Endometrium (tissue), 2 donors: ENCODE measurements around the gene ANKS1A.
"Not testable (repeated sequence)": the region's sequence is repeated elsewhere in the genome, so short reads cannot be mapped to it uniquely, and the experiment has no call there.

Experiments
- FAIRE-seq: peaks from 2 replicates; lab custom pipeline; 2012; peaks lifted over from hg19 to GRCh38; lab: Jason Lieb, UNC
- donor health status: control.
- donor health status: control.

The ANKS1A gene

GRCh38 chr6:34961082-34961481 is 72.0 kb downstream of the ANKS1A start:
- no peak for FAIRE-seq

- FAIRE-seq, result no peak
Observed at GRCh38 chr6:34961574-34961973, 72.5 kb downstream of the ANKS1A start.

DNA sequence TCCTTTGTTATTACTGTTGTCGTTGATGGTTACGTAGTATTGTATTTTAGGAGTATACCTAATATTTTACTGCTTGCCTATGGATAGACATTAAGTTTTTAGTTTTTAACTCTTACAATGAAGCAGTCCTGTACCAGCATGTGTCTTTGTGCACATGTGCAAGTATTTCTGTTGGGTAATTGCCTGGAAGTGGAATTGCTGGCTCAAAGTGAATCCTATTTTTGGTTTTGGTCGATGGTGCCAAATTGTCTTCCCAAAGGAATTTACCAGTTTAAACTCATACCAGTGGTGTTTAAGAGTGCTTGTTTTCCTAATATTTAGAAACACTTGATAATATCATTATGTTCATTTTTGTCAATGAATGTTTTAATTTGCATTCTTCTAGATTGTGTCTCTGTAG is 75.5 kb downstream of the ANKS1A start:
- no peak for FAIRE-seq

GRCh38 chr6:34967461-34967860 is 78.4 kb downstream of the ANKS1A start:
- no peak for FAIRE-seq

DNA sequence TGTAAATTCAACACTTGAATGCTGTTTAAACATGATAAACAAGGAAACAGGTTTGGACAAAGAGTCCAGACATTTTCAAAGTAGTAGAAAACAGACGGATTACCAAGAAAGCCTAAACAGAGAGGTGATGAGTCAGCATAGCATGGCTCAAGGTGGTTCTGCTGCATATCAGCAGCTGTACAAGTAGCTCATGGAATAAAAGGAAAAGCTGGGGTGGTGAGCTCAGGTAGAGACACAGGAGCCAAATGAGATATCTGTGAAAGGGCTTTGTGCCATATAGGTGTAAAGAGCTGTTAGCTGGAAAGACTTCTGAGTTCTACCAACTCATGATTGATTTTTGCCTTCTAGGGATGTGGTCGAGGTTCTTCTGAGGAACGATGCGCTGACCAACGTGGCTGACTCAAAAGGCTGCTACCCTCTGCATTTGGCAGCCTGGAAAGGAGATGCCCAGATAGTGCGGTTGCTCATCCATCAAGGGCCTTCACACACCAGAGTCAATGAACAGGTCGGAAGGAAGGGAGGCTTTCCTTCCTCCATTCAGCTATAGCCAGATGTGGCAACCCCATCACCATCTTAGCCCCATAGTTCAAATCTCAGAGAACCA is 80.7 kb downstream of the ANKS1A start:
- no peak for FAIRE-seq

GRCh38 chr6:34970488-34970887 is 81.4 kb downstream of the ANKS1A start:
- no peak for FAIRE-seq

DNA sequence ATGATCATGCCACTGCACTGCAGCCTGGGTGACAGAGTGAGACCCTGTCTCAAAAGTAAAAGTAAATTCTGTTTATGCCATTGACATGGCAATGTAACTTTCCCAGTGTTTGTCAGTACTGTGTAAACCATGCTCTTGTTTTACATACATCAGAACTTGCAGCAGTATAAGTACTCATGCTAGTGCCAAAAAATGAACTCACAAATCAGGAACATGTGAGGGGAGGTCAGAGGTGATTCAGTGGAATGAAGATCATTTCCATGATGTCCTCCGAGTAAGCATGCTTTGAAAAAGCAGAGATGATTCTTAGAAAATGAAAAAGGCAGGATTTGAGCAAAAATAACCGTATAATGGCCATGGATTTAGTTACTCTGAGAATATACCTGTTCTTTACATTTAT is 81.9 kb downstream of the ANKS1A start:
- peak; percentile 29 for FAIRE-seq

DNA sequence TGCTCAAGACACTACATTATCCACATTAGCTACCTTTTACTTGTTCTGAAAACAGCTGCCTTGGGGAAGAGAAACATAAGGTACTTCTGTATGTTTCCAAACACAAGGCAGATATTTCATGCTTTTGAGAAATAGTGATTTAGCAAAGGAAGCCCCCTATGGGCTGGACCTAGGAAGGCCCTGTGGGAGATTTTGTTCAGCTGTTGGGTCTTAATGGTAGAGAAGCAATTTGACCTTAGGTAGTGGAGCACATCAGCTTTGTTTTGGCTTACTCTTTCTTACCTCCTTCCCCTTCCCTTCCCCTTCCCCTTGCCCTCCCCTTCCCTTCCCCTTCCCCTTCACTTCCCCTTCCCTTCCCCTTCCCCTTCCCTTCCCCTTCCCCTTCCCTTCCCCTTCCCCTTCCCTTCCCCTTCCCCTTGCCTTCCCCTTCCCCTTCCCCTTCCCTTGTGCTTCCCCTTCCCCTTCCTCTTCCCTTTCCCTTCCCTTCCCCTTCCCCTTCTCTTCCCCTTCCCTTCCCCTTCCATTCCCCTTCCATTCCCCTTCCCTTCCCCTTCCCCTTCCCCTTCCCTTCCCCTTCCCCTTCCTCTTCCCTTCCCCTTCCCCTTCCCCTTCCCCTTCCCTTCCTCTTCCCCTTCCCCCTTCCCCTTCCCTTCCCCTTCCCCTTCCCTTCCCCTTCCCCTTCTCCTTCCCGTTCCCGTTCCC is 84.6 kb downstream of the ANKS1A start:
- no peak for FAIRE-seq

DNA sequence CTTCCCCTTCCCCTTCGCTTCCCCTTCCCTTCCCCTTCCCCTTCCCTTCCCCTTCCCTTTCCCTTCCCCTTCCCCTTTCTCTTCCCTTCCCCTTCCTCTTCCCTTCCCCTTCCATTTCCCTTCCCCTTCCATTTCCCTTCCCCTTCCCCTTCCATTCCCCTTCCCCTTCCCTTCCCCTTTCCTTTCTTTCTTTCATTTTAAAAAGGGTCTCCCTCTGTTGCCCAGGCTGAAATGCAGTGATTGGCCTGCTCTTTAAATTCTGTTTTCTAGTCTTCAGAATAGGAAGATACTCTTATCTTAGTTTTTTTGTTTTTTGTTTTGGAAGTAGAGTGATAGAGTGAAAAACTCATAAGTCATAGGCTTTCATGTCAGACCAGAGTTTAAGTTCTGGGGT is 85.2 kb downstream of the ANKS1A start:
- no peak for FAIRE-seq

GRCh38 chr6:34976239-34976638 is 87.2 kb downstream of the ANKS1A start:
- no peak for FAIRE-seq

DNA sequence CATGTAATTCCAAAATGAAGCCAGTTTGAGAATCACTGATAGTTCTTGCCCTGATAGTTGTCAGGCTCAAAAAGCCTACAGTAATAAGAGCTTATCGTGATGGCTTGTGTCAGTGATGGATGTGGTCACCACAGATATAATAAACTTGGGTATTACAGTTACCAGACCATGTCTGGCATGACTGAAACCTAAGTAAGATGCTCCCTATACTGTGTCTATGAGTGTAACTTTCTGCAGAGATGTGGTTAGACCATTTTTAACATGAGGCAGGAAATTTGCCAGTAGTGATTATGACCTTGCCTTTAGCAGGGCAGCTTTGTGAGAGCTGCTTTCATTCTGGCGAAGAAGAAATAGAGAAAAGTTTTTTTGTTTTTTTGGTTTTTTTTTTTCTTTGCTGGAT is 90.2 kb downstream of the ANKS1A start:
- no peak for FAIRE-seq

DNA sequence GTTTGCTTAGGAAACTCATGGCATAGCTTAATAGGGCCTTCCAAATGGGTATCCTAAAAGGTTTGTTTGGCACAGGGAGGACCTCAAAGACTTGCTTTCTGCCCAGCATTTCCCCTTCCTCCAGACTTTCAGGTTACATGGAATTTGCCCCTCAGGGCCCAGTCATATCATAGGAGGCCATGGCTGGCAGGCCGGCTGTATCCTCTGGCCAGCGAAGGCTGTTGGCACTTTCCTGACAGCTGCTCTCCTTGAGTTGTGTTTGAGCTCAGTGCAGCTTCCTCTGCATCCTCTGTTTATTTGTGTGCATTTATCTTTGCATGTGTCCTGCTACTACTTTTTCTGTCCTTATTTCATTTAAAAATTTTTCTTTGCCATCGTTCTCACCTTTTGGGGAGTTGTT is 90.9 kb downstream of the ANKS1A start:
- FAIRE-seq, result no peak

- FAIRE-seq, result no peak
Observed at GRCh38 chr6:34981366-34981765, 92.3 kb downstream of the ANKS1A start.

GRCh38 chr6:34981951-34982350 is 92.9 kb downstream of the ANKS1A start:
- FAIRE-seq, result no peak

GRCh38 chr6:34982424-34982852 is 93.4 kb downstream of the ANKS1A start:
- no peak for FAIRE-seq

DNA sequence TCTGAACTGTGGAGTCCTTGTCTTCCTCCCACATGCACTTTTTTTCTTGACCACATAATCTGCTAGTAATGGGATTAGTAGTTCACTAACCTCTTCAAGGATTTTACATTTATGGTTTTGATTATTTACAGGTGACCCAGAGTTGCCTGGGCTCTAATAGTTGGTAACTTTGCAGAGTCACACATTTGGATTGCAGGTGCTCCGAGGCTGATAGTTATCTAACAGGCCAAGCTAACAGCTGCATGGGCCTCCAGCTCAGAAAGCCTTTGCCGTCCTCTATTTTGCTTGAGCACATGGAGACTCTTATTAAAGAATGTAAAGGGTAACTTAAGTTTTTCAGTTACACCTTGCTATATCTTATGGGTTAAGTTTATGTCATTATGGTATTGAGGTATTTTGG is 95.4 kb downstream of the ANKS1A start:
- no peak for FAIRE-seq

DNA sequence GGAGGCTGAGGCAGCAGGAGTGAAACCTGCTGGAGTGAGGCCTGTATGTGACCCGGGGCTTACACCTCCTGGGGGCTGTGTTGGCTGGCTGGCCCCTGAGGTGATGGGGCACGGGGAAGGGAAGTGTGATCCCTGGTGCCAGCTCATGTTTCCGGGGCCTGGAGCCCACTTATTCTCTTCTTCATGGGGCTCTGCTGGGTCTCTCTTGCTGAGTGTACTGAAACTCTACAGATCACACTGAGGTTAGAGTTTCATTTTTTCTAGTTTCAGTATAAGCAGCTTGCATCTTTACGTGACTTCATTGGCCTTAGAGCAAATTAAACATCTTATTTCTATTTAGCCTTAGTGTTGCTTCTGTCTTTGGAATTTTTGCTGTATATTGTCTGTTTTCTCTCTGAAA is 96.2 kb downstream of the ANKS1A start:
- no peak for FAIRE-seq

- FAIRE-seq, result no peak
Observed at GRCh38 chr6:34986845-34987246, 97.8 kb downstream of the ANKS1A start.

GRCh38 chr6:34987506-34987905 is 98.5 kb downstream of the ANKS1A start:
- FAIRE-seq, result no peak

GRCh38 chr6:34990971-34991560 is 102.0 kb downstream of the ANKS1A start:
- FAIRE-seq, result no peak

GRCh38 chr6:34992376-34992775 is 103.3 kb downstream of the ANKS1A start:
- no peak for FAIRE-seq

GRCh38 chr6:34993213-34993612 is 104.2 kb downstream of the ANKS1A start:
- FAIRE-seq, result no peak

- FAIRE-seq, result no peak
Observed at GRCh38 chr6:34994693-34995092, 105.6 kb downstream of the ANKS1A start.

GRCh38 chr6:34998417-34998816 is 109.4 kb downstream of the ANKS1A start:
- FAIRE-seq, result not testable (repeated sequence)
